Retina (tissue), 1 donor: Measurements from ENCODE around the gene SLC30A5.
"Not testable (repeated sequence)": the region's sequence is repeated elsewhere in the genome, so short reads cannot be mapped to it uniquely, and the experiment has no call there.

Source experiments
- DNase-seq: peaks from one replicate; pipeline ENCODE4 v3.0.0-alpha.2; 2016

Gene SLC30A5

GRCh38 chr5:69105996-69106906, 12.4 kb downstream of the SLC30A5 start:
- no peak for DNase-seq

GRCh38 chr5:69108367-69108766, 14.6 kb downstream of the SLC30A5 start:
- DNase-seq = not testable (repeated sequence)

- no peak for DNase-seq
Measured at GRCh38 chr5:69113851-69114250, 20.0 kb downstream of the SLC30A5 start.

GRCh38 chr5:69115526-69115925, 21.7 kb downstream of the SLC30A5 start:
- DNase-seq = no peak

GRCh38 chr5:69129413-69129812, 35.6 kb downstream of the SLC30A5 start:
- DNase-seq = no peak

GRCh38 chr5:69130241-69130640, 36.4 kb downstream of the SLC30A5 start:
- DNase-seq = no peak

- DNase-seq = no peak
Measured at GRCh38 chr5:69131304-69131703, 37.5 kb downstream of the SLC30A5 start.

GRCh38 chr5:69134126-69134525, 40.3 kb downstream of the SLC30A5 start:
- DNase-seq = no peak

GRCh38 chr5:69136293-69136692, 42.5 kb downstream of the SLC30A5 start:
- no peak for DNase-seq

- not testable (repeated sequence) for DNase-seq
Measured at GRCh38 chr5:69137208-69137607, 43.4 kb downstream of the SLC30A5 start.

GRCh38 chr5:69137807-69138206, 44.0 kb downstream of the SLC30A5 start:
- no peak for DNase-seq

GRCh38 chr5:69138766-69139165, 45.0 kb downstream of the SLC30A5 start:
- DNase-seq = no peak

- DNase-seq = not testable (repeated sequence)
Measured at GRCh38 chr5:69140239-69140638, 46.4 kb downstream of the SLC30A5 start.

- DNase-seq = no peak
Measured at GRCh38 chr5:69140827-69141226, 47.0 kb downstream of the SLC30A5 start.

GRCh38 chr5:69148576-69148975, 54.8 kb downstream of the SLC30A5 start:
- not testable (repeated sequence) for DNase-seq

GRCh38 chr5:69148981-69149675, 55.3 kb downstream of the SLC30A5 start:
- no peak for DNase-seq

GRCh38 chr5:69149676-69150010, 55.8 kb downstream of the SLC30A5 start:
- no peak for DNase-seq

GRCh38 chr5:69152731-69153130, 58.9 kb downstream of the SLC30A5 start:
- no peak for DNase-seq

- no peak for DNase-seq
Measured at GRCh38 chr5:69156456-69156855, 62.6 kb downstream of the SLC30A5 start.

- no peak for DNase-seq
Measured at GRCh38 chr5:69158039-69158438, 64.2 kb downstream of the SLC30A5 start.

- no peak for DNase-seq
Measured at GRCh38 chr5:69160651-69161050, 66.8 kb downstream of the SLC30A5 start.

- peak; percentile 94 for DNase-seq
Measured at GRCh38 chr5:69166686-69167492, 73.1 kb downstream of the SLC30A5 start, which contains the start of gene CCNB1. CCNB1 (plus strand) TSS chr5:69167150; CDS start chr5:69167263, 113 bp downstream.

- DNase-seq = no peak
Measured at GRCh38 chr5:69167493-69167855, 73.7 kb downstream of the SLC30A5 start.
